NCI-H187 (cell line): ENCODE measurements around the gene COL3A1.

Experiments
- DNase-seq, 2 experiments: peaks; one replicate each; lab custom pipeline; 2025; lab: John Stamatoyannopoulos, UW

COL3A1 gene

DNA sequence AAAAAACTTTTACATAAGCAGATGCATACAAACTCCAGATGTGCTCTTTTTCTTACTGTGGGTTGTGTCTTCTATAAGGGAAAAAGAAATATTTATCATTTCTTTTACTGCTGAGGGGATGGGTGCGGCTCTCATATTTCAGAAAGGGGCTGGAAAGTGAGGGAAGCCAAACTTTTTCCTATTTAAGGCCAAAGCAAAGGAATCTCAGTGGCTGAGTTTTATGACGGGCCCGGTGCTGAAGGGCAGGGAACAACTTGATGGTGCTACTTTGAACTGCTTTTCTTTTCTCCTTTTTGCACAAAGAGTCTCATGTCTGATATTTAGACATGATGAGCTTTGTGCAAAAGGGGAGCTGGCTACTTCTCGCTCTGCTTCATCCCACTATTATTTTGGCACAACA, at the start of gene COL3A1:
TSS of gene COL3A1 (plus strand) at position 210 of the 400 bp plus-strand sequence. CDS start at position 327, 117 bp downstream.
- no peak for DNase-seq

DNA sequence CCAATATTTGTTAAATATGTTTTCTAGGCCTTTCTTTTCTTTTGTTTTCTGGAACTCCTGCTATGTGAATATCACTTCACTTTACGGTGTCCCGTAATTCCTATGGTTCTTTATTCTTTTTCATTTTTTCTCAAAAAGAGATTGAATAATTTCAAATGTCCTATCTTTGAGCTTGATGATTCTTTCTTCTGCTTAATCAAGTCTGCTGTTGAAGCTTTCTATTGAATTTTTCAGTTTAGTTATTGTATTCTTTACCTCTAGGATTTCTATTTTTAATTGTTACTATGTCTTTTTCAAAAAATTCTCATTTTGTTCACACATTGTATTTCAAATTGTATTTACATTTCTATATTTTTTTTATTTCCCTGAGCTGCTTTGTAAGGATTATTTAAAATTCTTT, 45.5 kb upstream of the COL3A1 start:
- no peak for DNase-seq

DNA sequence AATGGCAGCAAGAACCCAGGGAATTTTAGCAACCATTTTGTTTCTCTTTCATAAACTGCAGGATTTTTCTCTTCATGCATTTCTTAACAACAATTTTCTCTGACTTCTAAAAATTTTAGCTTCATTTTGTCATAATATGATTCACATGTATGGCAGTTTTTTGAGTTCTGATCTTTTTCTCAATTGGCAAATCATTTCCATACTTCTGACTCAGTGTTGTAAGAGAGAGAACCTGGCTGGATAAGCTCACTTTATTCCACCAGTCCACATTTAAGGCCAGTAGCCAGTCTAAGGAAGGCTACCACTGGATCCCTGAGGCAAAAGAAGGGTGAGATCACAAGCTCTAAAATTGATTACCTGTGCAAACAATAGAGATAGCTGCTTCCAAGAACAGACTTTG, 42.8 kb upstream of the COL3A1 start:
- DNase-seq = no peak

DNA sequence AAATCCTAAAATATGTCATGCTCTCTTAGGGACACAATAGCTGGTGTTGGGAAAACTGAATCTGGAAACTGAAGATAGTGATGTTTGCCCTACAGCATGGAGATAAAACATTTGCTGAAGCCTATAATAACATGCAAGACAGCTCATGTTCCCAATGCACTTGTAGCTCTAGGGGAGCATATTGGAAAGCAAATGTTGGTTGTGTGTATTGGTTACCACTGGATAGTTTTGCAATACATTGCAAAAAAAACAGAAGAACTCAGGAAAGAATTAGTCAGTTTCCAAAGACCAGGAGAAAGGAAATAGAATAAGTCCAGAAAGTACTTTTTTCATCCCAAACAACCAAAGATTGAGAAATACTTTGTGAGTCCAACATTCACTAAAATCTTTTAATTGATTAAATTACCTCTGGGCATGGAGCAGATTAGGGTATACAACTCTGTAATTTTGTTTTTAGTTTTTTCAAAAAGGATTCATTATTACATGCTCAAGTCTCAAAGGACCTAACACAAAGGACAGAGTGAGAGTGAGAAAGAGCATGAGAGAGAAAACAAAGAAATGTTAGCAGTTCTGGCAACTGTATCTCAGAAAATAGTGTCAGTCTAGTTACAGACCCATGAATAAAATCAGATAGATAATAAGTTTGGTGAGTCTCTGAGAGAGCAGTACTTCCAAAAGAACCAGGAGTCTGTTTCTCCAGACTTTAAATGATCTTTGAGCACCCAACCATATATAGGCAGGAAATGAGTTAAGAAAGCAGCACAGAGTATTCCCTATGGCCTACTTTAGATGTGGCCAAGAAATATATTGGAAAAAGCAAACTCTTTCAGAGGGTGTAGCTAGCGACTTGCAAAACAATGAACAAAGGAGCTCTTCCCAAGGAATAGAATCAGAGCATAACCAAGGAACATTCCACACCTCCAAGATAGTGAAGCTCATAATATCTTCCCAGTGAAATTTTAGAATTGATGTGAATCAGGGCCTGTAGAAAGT, 36.6 kb upstream of the COL3A1 start:
- DNase-seq = no peak

DNA sequence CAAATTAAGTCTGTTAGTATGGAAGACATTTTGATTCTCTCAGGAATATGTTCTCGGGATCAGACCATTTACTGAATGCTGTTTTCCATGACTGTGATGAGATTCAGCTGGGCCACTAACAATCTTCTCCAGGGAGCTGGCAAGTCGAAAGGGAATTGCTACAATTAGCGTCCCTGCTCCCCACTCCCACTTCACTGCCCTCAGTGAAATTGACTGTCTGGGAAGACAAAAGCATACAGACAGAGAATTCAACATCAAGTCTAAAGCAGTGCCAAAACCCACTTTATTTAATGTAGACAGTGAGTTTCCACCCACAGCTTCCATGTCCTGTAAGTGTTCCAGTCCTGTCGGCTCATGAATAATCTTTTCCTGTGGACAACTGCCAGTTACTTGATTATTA, 34.0 kb upstream of the COL3A1 start:
- no peak for DNase-seq

DNA sequence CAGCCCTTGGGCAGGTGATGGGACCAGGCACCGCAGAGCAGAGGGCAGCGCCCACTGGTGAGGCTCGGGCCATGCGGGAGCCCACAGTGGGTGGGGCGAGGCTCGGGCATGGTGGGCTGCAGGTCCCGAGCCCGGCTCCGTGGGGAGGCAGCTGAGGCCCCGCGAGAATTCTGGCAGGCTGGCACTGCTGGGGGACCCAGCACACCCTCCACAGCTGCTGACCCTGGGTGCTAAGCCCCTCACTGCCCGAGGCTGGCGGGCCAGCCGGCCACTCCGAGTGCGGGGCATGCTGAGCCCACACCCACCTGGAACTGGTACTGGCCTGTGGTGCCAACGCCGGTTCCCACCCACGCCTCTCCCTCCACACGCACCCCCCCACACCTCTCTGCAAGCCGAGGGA, 29.7 kb upstream of the COL3A1 start:
- DNase-seq = no peak

DNA sequence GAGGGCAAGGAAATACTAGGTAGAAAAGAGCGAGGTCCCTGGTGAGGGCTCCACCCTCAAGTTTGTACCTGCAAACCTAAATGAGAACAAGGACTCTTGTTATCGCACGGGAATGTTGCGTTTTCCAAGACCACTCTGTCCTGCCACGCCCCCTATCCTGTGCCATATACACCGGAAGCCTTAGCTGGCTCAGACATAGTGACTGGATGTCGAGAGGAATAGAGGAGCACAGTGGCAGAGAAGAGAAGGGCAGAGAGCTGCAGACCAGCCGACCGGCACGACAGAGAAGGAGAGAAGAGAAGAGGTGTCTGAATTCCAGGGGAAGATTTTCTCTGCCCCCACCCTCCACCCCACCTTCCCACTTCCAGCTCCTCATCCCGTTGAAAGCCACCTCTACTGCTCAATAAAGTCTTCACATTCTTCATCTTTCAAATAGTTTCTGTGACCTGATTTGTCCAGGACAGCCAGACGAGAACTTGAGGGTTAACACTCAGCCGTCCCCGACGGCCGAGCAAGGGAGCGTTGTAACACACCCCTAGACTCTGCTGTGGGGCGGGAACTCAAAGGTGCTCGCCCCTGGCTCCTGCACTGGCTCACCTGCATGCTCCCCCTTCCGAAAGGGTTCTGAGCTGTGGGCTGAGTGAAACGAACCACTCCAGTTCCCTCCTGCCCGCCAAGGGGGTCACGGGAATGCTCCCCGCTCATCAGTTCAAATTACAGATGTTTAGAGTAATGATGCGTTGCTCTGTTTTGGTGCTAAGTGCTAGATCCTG, 24.9 kb upstream of the COL3A1 start:
- no peak for DNase-seq

DNA sequence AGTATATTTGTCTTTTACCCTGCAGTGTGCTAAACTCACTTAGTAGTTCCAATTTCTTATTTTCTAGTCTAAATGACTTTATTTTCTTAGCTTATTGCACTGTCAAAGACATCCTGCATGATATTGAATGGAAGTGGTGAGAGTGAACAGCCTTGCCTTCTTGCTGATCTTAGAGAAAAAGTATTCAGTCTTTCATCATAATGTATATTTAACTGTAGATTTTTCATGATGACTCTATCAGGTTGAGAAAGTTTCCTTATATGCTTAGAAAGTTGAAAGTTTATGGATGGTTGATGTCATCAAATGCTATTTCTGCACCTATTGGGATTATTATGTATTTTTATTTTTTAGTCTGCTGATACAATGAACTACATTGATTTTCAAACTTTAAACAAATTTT, 21.3 kb upstream of the COL3A1 start:
- no peak for DNase-seq

DNA sequence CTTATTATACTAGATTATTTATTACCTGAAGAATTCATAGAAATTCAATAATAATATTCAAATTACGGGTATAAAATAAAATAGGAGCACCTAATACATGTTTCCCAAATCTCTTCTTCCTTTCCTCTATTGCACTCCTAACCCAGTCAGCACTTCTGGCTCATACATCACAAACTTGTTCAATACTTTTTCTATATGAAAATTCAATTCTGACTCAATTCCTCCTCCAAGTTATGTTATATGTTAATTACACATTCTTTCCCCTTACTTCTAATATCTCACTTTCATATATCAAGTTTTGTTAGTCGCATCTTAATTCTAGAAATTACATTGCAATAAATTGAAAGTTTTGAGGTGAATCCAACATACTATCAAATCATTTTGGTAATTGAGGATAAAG, 17.9 kb upstream of the COL3A1 start:
- DNase-seq = no peak

DNA sequence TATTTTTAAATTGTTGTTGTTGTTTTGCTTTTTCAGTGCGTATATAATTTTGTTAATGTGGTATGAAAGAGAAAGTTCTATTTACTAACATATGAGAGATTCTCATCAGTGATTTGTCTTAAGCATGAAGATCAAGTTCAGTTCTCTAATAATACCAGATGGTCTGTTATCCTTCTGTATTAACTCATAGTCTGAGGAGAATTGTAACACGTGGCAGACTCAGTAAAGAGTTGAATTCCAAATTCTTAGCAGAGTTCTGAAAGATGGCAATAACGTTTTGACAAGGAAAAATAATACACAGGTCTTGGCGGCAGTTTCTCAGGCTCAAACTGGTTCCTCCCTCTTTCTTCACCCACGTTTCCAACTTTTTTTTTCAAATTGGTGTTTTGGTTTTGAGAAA, 17.2 kb upstream of the COL3A1 start:
- DNase-seq = no peak

DNA sequence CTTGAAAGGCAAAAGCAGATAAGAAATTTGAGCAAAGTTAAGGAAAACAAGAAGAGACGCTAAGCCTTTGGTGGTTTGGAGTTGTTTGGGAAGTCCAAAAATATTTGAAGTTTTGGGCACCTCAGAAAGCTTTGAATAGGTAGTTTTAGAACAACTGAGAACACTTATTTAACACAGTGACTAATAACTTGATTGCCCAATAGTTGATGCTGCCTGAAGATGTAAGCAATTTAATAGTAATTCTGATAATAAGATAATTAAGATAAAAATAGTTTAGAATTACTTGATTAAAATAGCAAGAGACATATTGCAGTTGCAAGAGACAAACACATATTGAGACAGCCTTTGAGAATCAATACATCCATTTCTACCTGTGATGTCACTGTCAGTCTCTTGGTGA, 16.5 kb upstream of the COL3A1 start:
- no peak for DNase-seq

DNA sequence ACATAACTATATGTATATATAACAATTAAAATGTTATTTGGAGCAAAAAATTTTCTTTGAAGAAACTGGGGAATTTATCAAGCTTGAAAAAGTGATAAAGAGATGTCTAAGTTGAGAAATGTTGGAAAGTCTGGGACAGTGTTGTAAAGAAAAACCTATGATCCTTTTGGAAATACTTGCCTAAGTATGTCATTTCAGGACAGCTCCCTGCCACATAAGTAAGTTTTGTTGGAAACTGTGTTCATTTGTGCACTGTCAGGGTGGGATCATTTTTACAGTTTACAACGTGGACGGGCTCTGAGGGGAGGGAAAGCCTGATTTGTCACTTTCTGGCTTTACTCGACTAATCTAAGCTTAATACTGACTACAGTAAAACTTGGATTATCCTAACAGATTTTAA, 10.4 kb upstream of the COL3A1 start:
- no peak for DNase-seq

DNA sequence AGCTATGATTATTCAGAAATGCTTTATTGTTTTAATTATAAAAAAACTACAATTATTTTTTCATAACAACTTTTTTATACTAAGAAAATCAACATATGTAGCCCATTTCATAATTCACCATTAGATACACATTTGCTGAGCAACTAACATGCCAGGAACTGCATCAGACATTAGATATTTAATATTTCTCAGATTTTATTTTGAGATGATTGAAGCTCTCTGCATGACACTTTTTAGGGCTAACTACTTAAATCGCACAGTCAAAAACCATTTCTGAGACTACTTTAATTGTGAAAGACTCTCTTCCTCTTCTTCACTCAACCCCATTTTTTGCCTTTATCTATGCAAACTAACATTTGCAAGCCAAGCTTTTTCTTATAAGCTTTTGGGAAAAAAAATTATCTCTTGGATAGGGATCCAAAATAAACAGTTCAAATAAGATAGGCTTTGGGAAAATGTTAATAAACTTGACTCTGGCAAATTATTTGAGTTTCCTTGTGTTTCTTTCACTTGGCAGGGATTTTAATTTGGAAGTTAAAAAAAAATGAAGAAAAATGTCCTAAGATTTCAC, 9.1 kb upstream of the COL3A1 start:
- no peak for DNase-seq

DNA sequence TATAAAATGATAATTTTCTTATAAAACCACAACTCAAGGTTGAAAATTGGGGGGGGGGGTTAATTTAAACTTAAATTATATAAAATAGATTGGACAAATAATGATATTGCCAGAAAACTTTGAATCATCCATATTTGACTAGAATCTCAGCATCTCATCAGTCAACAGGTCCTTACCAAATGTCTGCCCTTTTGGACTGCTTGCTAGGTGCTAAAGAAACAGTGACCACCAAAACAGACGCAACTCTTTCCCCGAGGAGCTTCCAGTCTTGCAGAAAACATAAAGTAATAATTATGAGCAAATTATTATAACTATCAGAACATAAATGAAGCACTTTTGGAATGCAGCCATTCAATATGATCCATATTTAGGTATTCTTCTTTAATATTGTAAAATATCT, 8.6 kb upstream of the COL3A1 start:
- DNase-seq = no peak

DNA sequence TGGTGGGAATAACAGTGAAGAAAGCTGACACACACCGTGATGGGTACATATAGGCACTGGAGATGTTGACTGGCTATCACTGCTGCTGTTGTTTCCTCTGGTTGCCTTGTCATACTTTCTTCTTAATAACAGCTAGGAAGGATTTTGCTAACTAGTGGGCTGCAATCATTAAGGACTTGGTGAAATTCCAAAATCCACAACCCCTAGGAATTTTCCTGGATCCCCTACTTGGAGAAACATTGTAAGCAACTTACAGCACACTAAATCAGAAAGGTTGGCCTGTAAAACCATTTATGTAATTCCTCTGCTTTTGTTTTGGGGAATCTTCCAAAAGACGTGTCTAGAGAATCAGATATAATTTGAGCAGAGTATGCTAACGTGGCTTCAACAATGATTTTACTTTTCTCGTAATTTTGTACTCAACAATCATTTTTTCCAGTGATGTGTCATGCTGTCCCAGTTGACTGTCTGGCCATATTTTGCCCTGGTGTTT, 8.0 kb upstream of the COL3A1 start:
- DNase-seq = no peak

DNA sequence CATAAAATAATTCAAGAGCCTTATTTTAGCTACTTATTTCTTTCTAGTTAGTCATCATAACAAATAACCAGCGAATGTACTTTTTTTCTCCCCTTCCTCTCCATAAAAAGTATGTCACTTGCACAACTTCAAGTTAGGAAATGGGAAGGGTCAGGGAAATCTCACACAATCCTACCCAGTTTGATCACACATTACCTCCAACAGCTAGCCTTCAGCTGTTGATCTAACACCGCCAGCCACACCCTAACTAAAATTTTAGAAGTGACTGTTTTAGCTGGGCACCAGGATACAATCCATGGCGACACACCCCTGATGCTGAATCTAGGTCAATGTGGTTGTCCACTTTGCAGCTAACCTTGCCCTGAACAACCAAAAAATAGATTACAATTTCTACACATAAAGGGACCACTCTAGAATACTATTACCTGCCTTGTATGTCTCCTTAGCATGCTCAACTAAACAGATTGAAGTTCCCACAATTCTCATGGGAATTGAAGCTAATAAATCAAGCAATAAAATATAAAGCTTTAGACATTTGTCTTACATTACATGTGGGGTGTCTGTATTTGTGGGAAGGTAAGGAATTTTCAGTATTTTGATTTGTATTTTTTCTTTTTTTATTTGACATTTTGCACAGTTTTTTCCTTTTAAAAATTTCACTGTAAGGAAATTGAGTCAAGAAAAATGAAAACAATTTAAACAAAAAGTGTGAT, 7.3 kb upstream of the COL3A1 start:
- DNase-seq = no peak

DNA sequence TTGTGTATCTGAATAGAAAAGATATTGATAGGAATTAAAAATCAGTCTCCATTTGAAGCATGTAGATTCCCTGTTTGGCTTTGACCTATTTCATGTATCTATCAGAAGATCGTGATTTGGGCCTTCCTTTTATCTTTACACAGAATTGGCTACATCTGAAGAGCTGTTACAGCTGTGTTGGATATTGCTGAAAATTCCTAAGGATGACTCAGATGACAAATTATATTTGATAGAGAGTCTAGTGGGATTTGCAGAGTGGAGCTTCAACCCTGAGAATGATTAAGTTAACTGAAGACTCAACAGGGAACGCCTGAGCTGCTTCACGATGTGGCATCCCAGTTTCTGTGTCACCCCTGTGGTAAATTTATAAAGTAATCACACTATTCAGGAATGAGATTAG, 4.9 kb upstream of the COL3A1 start:
- DNase-seq = no peak

DNA sequence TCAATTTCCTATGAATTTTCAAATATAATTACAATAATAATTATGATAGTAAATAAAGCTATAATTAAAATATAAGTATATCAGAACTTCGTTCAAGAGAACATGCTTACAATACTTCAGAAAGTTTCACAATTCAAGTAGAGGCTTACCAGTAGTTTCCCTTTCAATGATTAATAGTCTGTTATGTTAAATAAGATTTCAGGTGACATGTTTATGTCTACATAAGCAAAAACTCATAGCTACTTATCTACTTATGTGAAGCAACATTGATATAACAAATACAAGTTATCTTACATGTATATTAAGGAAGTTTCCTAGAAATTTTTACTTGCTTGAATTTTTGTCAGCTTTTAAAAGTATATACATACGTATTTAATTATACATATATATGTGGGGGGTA, 4.5 kb upstream of the COL3A1 start:
- DNase-seq = no peak

DNA sequence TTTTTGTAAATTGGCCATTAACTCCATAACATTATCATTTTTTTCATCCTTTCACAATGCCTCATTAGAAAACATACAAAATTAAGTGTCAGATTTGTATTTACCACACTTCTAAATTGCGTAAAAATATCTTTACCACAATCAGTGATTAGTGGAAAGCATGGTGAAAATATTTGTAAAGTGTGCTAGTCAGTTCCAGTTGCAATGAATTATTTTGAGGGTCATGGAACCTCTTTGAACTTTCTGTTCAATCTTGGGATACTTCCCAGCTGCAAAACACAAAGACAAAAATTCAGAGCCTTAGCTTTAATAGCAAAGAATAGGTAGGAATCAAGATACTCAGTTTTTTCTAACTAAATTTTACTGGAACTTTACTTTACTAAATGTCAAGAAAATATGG, 4.0 kb upstream of the COL3A1 start:
- no peak for DNase-seq

DNA sequence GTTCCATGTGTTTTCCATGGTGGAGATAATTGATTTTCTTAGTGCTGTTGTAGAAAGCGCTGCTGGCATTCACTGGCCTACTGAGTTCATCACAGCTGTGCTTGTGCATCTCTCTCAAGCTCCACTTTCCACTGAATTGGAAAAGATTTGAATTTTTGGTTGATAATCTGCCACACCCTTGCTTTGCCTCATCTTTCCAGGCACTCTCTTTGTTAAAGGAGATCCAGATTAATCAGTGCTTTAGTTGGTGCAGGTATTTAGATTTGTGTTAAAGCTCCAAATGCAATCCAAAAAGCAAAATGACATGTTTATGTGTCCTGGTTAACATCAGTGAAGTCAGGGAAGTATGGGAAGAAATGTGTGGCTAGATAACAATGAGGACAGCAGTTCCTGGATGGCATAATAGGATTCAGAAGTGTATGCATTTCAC, 2.7 kb upstream of the COL3A1 start:
- no peak for DNase-seq

DNA sequence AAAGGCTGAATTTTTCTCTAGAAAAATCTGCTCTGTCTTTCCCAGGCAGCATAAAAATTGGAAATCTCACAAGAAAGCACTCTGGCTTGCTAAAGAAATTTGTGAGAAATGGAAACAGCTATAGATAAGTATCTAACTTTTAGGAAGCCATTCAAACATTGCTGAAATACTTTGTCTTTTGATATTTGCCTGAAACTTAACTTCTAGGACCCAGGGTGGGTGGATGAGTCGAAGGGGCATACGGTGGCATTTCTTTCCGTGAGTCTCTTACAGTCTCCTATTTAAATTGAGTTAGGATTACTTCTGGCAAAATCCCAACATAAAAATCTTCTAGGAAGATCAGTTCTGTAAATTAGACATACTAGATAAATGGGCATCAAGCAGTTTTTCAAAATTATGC, 532 bp upstream of the COL3A1 start:
- DNase-seq = no peak

DNA sequence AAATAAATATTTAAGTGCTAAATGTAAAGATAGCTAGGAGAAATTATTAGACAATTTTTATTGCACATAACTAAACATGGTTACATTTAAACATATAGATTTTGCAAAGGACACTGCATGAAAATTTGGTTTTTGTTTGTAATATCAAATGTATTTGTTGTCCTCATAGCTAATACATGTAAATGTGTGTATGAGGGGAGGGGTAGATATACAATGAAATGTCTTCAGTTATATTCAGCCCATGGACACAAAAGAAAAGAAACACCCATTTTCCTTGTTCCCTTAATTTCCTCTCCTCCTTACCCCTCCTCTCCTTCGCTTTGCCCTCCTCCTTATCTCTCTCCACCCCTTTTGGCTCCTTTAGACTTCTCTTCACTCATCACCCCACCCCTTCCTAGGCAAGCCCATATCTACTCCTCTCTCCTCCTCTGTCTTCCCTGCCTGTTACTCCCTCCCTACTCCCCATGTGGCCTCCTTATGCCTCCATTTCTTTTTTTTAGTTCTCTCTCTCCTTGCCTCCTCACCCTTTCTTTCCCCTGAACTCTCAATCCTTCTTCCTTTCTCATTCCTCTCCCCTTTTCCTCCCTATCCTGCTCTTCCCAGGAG, 1.4 kb downstream of the COL3A1 start:
- no peak for DNase-seq
